ENCODE data around the gene SORCS2.

Gene SORCS2

GRCh38 chr4:7186516-7187167 lies 5.7 kb upstream of the SORCS2 start:
- DNase-seq (ENCODE audit: low spot score) = no peak

GRCh38 chr4:7187168-7187535 lies 5.2 kb upstream of the SORCS2 start:
- DNase-seq (ENCODE audit: low spot score) = no peak

- DNase-seq (ENCODE audit: low spot score) = no peak
These were observed 4.6 kb upstream of the SORCS2 start for GRCh38 chr4:7187691-7188090.

- no peak for DNase-seq (ENCODE audit: low spot score)
These were observed 3.3 kb upstream of the SORCS2 start for GRCh38 chr4:7189066-7189465.

GRCh38 chr4:7189475-7190277 lies 2.7 kb upstream of the SORCS2 start:
- peak; percentile 40 for DNase-seq (ENCODE audit: low spot score)

- no peak for DNase-seq (ENCODE audit: low spot score)
These were observed 2.1 kb upstream of the SORCS2 start for GRCh38 chr4:7190278-7190594.

GRCh38 chr4:7190691-7191545 lies 1.4 kb upstream of the SORCS2 start:
- no peak for DNase-seq (ENCODE audit: low spot score)

GRCh38 chr4:7191546-7192251 lies 639 bp upstream of the SORCS2 start:
- DNase-seq (ENCODE audit: low spot score) = no peak

- no peak for DNase-seq (ENCODE audit: low spot score)
These were observed 956 bp downstream of the SORCS2 start for GRCh38 chr4:7193030-7193958.

- peak; percentile 55 for DNase-seq (ENCODE audit: low spot score)
These were observed 2.2 kb downstream of the SORCS2 start for GRCh38 chr4:7194251-7195140.

- no peak for DNase-seq (ENCODE audit: low spot score)
These were observed 2.8 kb downstream of the SORCS2 start for GRCh38 chr4:7195141-7195515.

- DNase-seq (ENCODE audit: low spot score) = no peak
These were observed 3.4 kb downstream of the SORCS2 start for GRCh38 chr4:7195546-7196287.

- DNase-seq (ENCODE audit: low spot score) = no peak
These were observed 3.9 kb downstream of the SORCS2 start for GRCh38 chr4:7196288-7196651.

GRCh38 chr4:7196736-7197135 lies 4.4 kb downstream of the SORCS2 start:
- no peak for DNase-seq (ENCODE audit: low spot score)

- no peak for DNase-seq (ENCODE audit: low spot score)
These were observed 5.6 kb downstream of the SORCS2 start for GRCh38 chr4:7197910-7198309.

GRCh38 chr4:7198440-7199128 lies 6.2 kb downstream of the SORCS2 start:
- DNase-seq (ENCODE audit: low spot score) = no peak

- no peak for DNase-seq (ENCODE audit: low spot score)
These were observed 6.9 kb downstream of the SORCS2 start for GRCh38 chr4:7199129-7199725.

GRCh38 chr4:7199771-7200441 lies 7.6 kb downstream of the SORCS2 start:
- DNase-seq (ENCODE audit: low spot score) = no peak

Measured in kidney tubule cell (primary cell).